HL-60 (cell line): ENCODE measurements around the gene NCR2.

Experiments used
- GABPA ChIP-seq: IDR thresholded peaks from 2 replicates; pipeline ENCODE4 v1.6.1; 2012; ENCODE audit warnings: low read depth
- POLR2AphosphoS5 ChIP-seq: IDR thresholded peaks from 2 replicates; pipeline ENCODE4 v1.6.1; 2012; ENCODE audit warnings: low read depth
- SPI1 ChIP-seq: IDR thresholded peaks from 2 replicates; pipeline ENCODE4 v1.6.1; 2012; ENCODE audit warnings: low read depth, mild to moderate bottlenecking, borderline replicate concordance
- TF ChIP-seq, protein P1 (sequence below): IDR thresholded peaks from one replicate; pipeline ENCODE4 v1.5.1; 2011; ENCODE audit warnings: low read length, control low read depth, inconsistent platforms; ENCODE audit not compliant: insufficient read depth
- TF ChIP-seq, protein P2 (sequence below): IDR thresholded peaks from 2 replicates; pipeline ENCODE4 v1.6.1; 2012; ENCODE audit warnings: low read depth; ENCODE audit not compliant: insufficient replicate concordance

DNA sequence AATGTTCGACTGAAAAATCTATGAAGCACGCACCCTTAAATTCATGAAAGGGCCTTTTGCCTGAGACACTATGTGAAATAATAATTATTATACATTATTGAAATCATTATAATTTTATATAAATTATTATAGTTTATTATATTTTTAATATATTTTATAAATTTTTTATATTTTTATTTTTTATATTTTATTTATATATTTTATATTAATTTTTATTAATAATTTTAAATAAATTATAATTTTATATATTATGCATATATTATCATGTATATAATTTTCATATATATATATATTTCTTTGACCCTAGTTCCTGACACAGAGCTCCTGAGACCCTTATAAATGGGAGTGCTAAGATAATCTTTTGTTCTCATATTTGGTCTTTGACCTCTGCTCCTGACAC is 13.5 kb downstream of the NCR2 start:
- TF ChIP-seq, protein P1, sequence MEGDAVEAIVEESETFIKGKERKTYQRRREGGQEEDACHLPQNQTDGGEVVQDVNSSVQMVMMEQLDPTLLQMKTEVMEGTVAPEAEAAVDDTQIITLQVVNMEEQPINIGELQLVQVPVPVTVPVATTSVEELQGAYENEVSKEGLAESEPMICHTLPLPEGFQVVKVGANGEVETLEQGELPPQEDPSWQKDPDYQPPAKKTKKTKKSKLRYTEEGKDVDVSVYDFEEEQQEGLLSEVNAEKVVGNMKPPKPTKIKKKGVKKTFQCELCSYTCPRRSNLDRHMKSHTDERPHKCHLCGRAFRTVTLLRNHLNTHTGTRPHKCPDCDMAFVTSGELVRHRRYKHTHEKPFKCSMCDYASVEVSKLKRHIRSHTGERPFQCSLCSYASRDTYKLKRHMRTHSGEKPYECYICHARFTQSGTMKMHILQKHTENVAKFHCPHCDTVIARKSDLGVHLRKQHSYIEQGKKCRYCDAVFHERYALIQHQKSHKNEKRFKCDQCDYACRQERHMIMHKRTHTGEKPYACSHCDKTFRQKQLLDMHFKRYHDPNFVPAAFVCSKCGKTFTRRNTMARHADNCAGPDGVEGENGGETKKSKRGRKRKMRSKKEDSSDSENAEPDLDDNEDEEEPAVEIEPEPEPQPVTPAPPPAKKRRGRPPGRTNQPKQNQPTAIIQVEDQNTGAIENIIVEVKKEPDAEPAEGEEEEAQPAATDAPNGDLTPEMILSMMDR, result no peak
- no peak for TF ChIP-seq SPI1
- TF ChIP-seq POLR2AphosphoS5, result no peak
- TF ChIP-seq, protein P2, sequence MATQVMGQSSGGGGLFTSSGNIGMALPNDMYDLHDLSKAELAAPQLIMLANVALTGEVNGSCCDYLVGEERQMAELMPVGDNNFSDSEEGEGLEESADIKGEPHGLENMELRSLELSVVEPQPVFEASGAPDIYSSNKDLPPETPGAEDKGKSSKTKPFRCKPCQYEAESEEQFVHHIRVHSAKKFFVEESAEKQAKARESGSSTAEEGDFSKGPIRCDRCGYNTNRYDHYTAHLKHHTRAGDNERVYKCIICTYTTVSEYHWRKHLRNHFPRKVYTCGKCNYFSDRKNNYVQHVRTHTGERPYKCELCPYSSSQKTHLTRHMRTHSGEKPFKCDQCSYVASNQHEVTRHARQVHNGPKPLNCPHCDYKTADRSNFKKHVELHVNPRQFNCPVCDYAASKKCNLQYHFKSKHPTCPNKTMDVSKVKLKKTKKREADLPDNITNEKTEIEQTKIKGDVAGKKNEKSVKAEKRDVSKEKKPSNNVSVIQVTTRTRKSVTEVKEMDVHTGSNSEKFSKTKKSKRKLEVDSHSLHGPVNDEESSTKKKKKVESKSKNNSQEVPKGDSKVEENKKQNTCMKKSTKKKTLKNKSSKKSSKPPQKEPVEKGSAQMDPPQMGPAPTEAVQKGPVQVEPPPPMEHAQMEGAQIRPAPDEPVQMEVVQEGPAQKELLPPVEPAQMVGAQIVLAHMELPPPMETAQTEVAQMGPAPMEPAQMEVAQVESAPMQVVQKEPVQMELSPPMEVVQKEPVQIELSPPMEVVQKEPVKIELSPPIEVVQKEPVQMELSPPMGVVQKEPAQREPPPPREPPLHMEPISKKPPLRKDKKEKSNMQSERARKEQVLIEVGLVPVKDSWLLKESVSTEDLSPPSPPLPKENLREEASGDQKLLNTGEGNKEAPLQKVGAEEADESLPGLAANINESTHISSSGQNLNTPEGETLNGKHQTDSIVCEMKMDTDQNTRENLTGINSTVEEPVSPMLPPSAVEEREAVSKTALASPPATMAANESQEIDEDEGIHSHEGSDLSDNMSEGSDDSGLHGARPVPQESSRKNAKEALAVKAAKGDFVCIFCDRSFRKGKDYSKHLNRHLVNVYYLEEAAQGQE, result no peak
- TF ChIP-seq GABPA, result no peak
